GM18507 (cell line): ENCODE measurements around the gene SUCLG2.

Experiments
- DNase-seq: peaks from one replicate; pipeline ENCODE4 v3.0.0; 2011; ENCODE audit warnings: low read depth; ENCODE audit not compliant: insufficient read length; ENCODE audit errors: extremely low spot score
- FAIRE-seq: peaks from 2 replicates; lab custom pipeline; 2011; peaks lifted over from hg19 to GRCh38; lab: Jason Lieb, UNC

Gene SUCLG2

DNA sequence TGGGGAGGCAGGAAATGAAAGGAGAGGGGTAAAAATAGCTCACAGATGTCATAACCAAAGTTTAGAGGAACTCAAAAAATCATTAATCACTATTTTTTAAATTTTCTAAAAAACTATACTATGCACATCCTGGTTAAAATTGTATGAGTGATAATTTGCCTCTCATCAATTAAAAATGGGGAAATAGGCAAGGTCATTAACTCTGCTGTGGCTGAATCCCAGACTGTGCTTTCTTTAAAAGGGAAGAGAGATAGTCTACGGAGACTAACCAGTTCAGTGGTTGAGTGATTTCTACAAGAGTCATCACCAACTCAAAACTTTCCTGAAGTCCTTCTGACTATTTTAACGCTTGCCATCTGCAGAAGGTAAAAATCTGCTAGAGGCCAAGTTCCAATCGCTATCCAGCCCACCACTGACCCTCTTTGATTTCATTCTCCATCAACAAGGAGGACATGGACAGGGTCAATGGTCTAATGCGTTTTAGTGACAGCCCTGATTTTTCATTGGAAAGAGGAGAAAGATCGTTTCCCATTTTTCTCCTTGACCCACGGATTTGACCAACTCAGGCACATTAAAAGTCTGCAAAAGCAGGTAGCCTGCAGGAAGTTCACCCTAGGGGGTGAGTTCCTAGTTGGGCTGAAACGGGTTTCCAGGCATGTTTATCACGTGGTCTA lies 850 bp downstream of the SUCLG2 start:
- no peak for DNase-seq

GRCh38 chr3:67650084-67650483 lies 4.3 kb downstream of the SUCLG2 start:
- FAIRE-seq (no peak), DNase-seq (no peak)

More for the DNA sequence above, 850 bp downstream of the SUCLG2 start:
- FAIRE-seq: peak; percentile 73

GRCh38 chr3:67649681-67650080 lies 4.7 kb downstream of the SUCLG2 start:
- FAIRE-seq (no peak), DNase-seq (no peak)

GRCh38 chr3:67648701-67649100 lies 5.7 kb downstream of the SUCLG2 start:
- DNase-seq: no peak
- no peak for FAIRE-seq

GRCh38 chr3:67648229-67648628 lies 6.2 kb downstream of the SUCLG2 start:
- no peak for DNase-seq
- FAIRE-seq: no peak

GRCh38 chr3:67647390-67647878 lies 7.0 kb downstream of the SUCLG2 start:
- DNase-seq: no peak
- no peak for FAIRE-seq

- DNase-seq (no peak), FAIRE-seq (no peak)
Measured at GRCh38 chr3:67646586-67647234, 7.7 kb downstream of the SUCLG2 start.

DNA sequence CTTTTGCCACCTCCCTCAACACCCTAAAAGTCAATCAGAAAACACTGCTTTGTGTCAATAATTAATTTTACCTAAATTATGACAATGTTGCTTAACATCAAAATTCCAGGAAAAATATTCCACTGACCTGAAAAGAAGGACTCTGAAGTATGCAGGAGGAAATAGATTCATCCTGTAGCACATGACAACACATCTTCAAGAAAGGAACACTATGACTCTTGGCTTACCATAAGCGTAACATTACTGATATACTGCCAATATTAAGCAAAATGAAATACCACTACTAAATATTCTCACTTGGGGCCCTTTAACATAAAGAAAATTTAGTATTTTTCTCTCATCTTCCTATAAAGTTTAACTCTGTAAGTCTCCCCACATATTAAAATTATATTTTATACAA lies 9.6 kb downstream of the SUCLG2 start:
- no peak for FAIRE-seq
- no peak for DNase-seq

GRCh38 chr3:67642734-67643133 lies 11.7 kb downstream of the SUCLG2 start:
- FAIRE-seq (peak; percentile 5), DNase-seq (no peak)

GRCh38 chr3:67642190-67642589 lies 12.2 kb downstream of the SUCLG2 start:
- FAIRE-seq: no peak
- DNase-seq: no peak

DNA sequence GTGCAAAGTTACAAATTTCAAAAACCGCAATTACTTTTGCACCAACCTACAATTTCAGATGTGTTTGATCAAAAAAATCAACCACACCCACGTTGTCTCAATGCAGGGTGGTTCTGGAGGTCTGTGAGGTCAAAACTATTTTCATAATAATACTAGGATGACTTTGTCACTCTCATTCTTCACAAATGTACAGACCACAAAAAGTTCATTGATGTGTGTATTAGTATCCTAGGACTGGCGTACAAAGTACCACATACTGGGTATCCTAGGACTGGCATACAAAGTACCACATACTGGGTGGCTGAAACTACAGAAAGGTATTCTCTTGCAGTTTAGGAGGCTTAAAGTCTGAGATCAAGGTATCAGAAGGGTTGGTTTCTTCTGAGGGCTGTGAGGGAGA lies 13.0 kb downstream of the SUCLG2 start:
- FAIRE-seq (no peak), DNase-seq (no peak)

DNA sequence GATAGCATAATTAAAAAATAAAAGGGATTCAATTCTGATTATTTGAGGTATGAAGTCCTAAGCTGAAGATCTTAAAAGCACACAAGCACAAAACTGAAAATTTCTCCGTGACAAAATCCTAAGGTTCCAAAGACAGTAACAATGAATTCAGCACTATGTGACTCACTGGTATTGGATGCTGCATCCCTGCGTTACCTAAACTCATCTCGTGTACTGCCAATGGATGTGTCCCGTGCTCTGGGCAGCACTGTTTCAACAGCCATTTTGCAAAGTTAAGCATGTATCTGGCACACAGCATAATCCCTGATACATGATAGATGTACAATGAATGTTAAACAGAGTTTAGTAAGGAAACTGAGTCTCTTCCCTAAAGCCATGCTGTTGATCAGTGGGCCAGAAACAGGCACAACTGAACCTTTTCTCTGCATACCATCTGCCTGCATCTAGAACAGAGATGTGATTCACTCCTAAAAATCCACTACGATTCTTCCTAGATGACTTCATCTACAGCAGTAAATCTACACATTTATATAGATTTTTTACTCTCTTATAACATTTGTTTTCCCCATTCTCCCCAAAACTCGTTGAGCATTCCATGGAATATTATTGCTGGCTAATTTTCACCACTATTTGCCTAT lies 14.3 kb downstream of the SUCLG2 start:
- FAIRE-seq (no peak), DNase-seq (no peak)

- DNase-seq (no peak), FAIRE-seq (no peak)
Measured at GRCh38 chr3:67637255-67637900, 17.0 kb downstream of the SUCLG2 start.

DNA sequence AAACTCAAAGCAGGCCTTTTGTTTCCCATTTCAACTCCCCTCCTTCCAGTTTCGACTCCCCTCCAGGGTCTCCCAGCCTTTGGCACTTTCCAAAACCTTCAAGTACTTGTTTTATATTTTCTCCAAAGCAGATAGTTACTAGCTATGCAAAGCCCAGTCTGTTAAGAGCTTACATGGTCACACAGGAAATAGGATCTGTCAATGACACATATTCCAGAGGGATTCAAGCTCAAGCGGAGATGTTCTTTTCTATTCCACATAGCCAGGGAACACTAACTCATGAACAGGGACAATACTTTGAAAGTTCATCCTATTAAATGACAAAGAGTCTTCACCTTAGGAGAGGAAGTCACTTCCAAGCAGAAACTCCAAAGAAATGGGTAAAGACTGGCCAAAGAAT lies 18.6 kb downstream of the SUCLG2 start:
- no peak for FAIRE-seq
- no peak for DNase-seq

- no peak for FAIRE-seq
- DNase-seq: no peak
Measured at GRCh38 chr3:67635257-67635656, 19.2 kb downstream of the SUCLG2 start.

DNA sequence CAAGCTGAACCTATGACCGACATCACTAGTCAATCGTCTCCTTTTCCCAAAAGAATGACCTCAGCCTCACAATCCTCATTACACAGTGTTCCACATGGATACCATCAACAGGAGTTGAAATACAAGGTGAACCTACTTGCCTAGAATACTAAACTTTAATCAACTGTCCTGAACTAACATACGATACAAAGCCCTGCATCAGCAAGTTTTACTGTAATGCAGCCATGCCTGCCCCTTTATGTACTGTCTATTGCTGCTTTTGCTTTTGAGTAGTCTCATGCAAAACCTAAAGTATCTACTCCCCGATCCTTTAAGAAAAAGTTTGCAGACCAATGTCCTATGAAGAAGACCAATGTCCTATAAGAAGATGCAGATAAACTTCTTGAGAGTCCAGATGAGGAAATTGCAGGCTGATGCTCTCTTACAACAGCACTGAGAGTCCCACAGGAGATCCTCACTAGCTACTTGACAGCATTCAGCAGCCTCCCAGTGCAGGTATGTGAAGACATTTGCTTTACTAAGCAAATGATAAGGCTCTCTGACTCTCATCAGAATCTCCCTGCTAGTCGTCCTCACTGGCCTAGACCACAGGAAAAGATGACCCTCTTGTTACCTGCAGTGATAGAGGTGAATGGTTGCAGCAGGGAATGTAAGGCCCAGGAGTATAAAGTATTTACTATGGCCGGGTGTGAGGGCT lies 23.6 kb downstream of the SUCLG2 start:
- DNase-seq (no peak), FAIRE-seq (no peak)

- FAIRE-seq: no peak
- DNase-seq: no peak
Measured at GRCh38 chr3:67624687-67625086, 29.7 kb downstream of the SUCLG2 start.

- no peak for FAIRE-seq
- DNase-seq: no peak
Measured at GRCh38 chr3:67624078-67624477, 30.3 kb downstream of the SUCLG2 start.

DNA sequence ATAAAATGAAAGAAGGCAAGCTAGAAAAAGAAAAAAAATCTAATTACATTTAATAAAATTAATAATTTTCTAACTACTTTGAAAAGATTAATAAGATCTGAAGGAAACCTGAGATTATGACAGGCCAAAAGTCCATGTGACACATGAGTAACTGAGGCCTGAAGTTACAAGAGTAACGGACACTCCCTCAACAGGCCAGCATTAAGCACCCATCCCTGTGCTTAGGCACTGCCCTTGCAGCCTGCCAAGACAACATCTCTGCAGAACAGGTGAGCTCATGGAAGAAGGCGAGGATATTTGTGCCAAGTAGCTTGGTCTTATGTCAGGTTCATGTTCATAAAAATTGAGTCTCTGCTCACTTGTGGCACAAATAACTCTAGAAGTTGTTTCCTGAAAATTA lies 31.8 kb downstream of the SUCLG2 start:
- FAIRE-seq (no peak), DNase-seq (no peak)

- FAIRE-seq: no peak
- no peak for DNase-seq
Measured at GRCh38 chr3:67620869-67621268, 33.5 kb downstream of the SUCLG2 start.
